GM18861 (cell line): ENCODE data around the gene UBQLNL.
A peak's percentile ranks its signal among the peaks of the same experiment; 100 is the strongest.

Experiments used
- ATAC-seq: cut with Tn5 transposase; IDR thresholded peaks from one replicate; pipeline ENCODE4 v1.9.1; 2021; ENCODE audit not compliant: unreplicated experiment

Gene UBQLNL

GRCh38 chr11:5516599-5516998, at the start of gene UBQLNL:
TSS of gene UBQLNL (minus strand) at chr11:5516699. CDS start at chr11:5516441, 258 bp downstream.
- ATAC-seq: no peak

GRCh38 chr11:5564259-5565019, 47.9 kb upstream of the UBQLNL start:
- no peak for ATAC-seq

GRCh38 chr11:5557751-5558150, 41.3 kb upstream of the UBQLNL start:
- ATAC-seq: no peak

- ATAC-seq: no peak
Measured at GRCh38 chr11:5556596-5557188, 40.2 kb upstream of the UBQLNL start.

GRCh38 chr11:5553343-5553742, 36.8 kb upstream of the UBQLNL start:
- ATAC-seq: no peak

GRCh38 chr11:5550440-5551095, 34.1 kb upstream of the UBQLNL start:
- ATAC-seq: peak; percentile 51

GRCh38 chr11:5548440-5548839, 31.9 kb upstream of the UBQLNL start, which contains the start of gene OR52H1:
TSS of gene OR52H1 (minus strand) at chr11:5548540. CDS start at chr11:5545505, 3,035 bp downstream.
- no peak for ATAC-seq

GRCh38 chr11:5547982-5548381, 31.5 kb upstream of the UBQLNL start:
- ATAC-seq: peak; percentile 94

- ATAC-seq: no peak
Measured at GRCh38 chr11:5546457-5546856, 30.0 kb upstream of the UBQLNL start.

GRCh38 chr11:5541427-5541826, 24.9 kb upstream of the UBQLNL start:
- peak; percentile 68 for ATAC-seq

GRCh38 chr11:5536482-5536881, 20.0 kb upstream of the UBQLNL start:
- no peak for ATAC-seq

- no peak for ATAC-seq
Measured at GRCh38 chr11:5534046-5534445, 17.5 kb upstream of the UBQLNL start.

GRCh38 chr11:5531053-5531831, 14.7 kb upstream of the UBQLNL start:
- ATAC-seq: no peak

GRCh38 chr11:5528495-5528894, 12.0 kb upstream of the UBQLNL start:
- no peak for ATAC-seq

GRCh38 chr11:5527716-5528115, 11.2 kb upstream of the UBQLNL start:
- ATAC-seq: no peak

GRCh38 chr11:5524756-5525155, 8.3 kb upstream of the UBQLNL start:
- no peak for ATAC-seq

GRCh38 chr11:5522308-5522707, 5.8 kb upstream of the UBQLNL start:
- ATAC-seq: no peak

- ATAC-seq: no peak
Measured at GRCh38 chr11:5521540-5521939, 5.0 kb upstream of the UBQLNL start.

- no peak for ATAC-seq
Measured at GRCh38 chr11:5514841-5515240, 1.7 kb downstream of the UBQLNL start.

GRCh38 chr11:5509803-5510202, 6.7 kb downstream of the UBQLNL start, which contains the start of gene UBQLN3:
TSS of gene UBQLN3 (minus strand) at chr11:5509957. CDS start at chr11:5509558, 399 bp downstream.
- no peak for ATAC-seq

- no peak for ATAC-seq
Measured at GRCh38 chr11:5508605-5509004, 7.9 kb downstream of the UBQLNL start.
